IMR-90 (cell line): Measurements from ENCODE around the gene DNAJC7.

Source experiments
- BHLHE40 ChIP-seq: fragments of 150-350 bp; IDR thresholded peaks from 2 replicates; pipeline ENCODE4 v1.6.1; 2016; ENCODE audit warnings: mild to moderate bottlenecking, low read depth, low read length
- CEBPB ChIP-seq: IDR thresholded peaks from 2 replicates; pipeline ENCODE4 v1.6.1; 2012; ENCODE audit warnings: low read depth, low read length, improper control_type of control experiment
- MXI1 ChIP-seq: IDR thresholded peaks from 2 replicates; pipeline ENCODE4 v1.6.1; 2012; ENCODE audit warnings: low read depth, mild to moderate bottlenecking, low read length, moderate library complexity, borderline replicate concordance
- POLR2A ChIP-seq: IDR thresholded peaks from 2 replicates; pipeline ENCODE4 v1.6.1; 2012; ENCODE audit warnings: mild to moderate bottlenecking, low read depth, low read length
- RAD21 ChIP-seq: IDR thresholded peaks from 2 replicates; pipeline ENCODE4 v1.6.1; 2012; ENCODE audit warnings: low read length, improper control_type of control experiment
- RFX5 ChIP-seq: IDR thresholded peaks from 2 replicates; pipeline ENCODE4 v1.8.0; 2012; ENCODE audit warnings: low read depth, mild to moderate bottlenecking, low read length, moderate library complexity
- SMC3 ChIP-seq: fragments of 150-350 bp; IDR thresholded peaks from 2 replicates; pipeline ENCODE4 v1.6.1; 2016; ENCODE audit warnings: low read depth, mild to moderate bottlenecking, antibody characterized with exemption, low read length, moderate library complexity
- TF ChIP-seq, protein P1 (sequence below): conservative IDR thresholded peaks from 2 replicates; pipeline ENCODE4 v1.5.1; 2012; ENCODE audit warnings: mild to moderate bottlenecking, low read depth, low read length, improper control_type of control experiment
- TF ChIP-seq, protein P2 (sequence below): fragments of 150-350 bp; IDR thresholded peaks from 2 replicates; pipeline ENCODE4 v1.6.1; 2017; ENCODE audit warnings: mild to moderate bottlenecking, antibody characterized with exemption, low read length, low read depth

DNA sequence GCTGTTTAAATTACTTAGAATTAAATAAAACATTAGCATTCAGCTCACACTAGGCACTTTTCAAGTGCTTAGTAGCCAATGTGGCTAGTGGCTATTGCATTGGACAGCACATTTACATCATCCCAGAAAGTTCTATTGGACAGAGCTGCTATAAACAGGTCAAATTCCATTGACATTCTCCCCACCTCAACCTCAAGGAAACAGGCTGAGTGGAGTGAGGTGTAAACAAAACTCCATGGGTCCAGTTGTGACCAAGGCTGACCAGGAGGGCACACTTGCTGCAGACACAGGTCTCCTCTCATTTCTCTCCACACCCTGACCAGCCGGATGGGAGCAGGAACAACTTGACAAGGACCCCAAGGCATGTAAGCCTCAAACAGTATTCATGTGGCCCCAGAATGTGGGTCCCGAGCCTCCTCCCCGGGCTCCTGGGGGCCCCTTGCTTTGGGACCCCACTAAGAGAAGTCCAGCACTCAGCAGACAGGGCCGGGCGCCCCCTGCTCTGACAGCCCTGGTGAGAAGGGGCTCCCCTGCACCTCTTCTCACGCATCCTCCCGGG, 32.7 kb upstream of the DNAJC7 start:
- TF ChIP-seq, protein P1, sequence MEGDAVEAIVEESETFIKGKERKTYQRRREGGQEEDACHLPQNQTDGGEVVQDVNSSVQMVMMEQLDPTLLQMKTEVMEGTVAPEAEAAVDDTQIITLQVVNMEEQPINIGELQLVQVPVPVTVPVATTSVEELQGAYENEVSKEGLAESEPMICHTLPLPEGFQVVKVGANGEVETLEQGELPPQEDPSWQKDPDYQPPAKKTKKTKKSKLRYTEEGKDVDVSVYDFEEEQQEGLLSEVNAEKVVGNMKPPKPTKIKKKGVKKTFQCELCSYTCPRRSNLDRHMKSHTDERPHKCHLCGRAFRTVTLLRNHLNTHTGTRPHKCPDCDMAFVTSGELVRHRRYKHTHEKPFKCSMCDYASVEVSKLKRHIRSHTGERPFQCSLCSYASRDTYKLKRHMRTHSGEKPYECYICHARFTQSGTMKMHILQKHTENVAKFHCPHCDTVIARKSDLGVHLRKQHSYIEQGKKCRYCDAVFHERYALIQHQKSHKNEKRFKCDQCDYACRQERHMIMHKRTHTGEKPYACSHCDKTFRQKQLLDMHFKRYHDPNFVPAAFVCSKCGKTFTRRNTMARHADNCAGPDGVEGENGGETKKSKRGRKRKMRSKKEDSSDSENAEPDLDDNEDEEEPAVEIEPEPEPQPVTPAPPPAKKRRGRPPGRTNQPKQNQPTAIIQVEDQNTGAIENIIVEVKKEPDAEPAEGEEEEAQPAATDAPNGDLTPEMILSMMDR = no peak
- TF ChIP-seq BHLHE40 = no peak
- no peak for TF ChIP-seq POLR2A
- TF ChIP-seq RAD21 = no peak
- no peak for TF ChIP-seq CEBPB
- TF ChIP-seq SMC3 = no peak
- TF ChIP-seq, protein P2, sequence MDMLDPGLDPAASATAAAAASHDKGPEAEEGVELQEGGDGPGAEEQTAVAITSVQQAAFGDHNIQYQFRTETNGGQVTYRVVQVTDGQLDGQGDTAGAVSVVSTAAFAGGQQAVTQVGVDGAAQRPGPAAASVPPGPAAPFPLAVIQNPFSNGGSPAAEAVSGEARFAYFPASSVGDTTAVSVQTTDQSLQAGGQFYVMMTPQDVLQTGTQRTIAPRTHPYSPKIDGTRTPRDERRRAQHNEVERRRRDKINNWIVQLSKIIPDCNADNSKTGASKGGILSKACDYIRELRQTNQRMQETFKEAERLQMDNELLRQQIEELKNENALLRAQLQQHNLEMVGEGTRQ = no peak
- no peak for TF ChIP-seq RFX5
- no peak for TF ChIP-seq MXI1
